Activated naive CD4-positive, alpha-beta T cell treated with anti-CD3 and anti-CD28 coated beads for 36 hours (primary cell): Measurements from ENCODE around the gene STRIP1. TPM values are rescaled to one million over a fixed set of nuclear protein-coding genes. Genes with fewer than 3 reads are reported as not detected.

Experiments
- CTCF ChIA-PET: fragments of 350-600 bp; sonication (Branson Sonifier 250); formaldehyde crosslinking; loops from one replicate; lab custom pipeline; 2021; ENCODE audit warnings: antibody characterized with exemption; lab: Charles Lee
- DNase-seq: peaks from one replicate; pipeline ENCODE4 v3.0.0-alpha.2; 2020
- H3K27ac Mint-ChIP-seq: one replicate; pipeline ENCODE4 v1.8.0; 2021; ENCODE audit warnings: mild to moderate bottlenecking, mixed read lengths
- H3K27me3 Mint-ChIP-seq: one replicate; pipeline ENCODE4 v1.8.0; 2021; ENCODE audit warnings: low read depth, mixed read lengths
- H3K36me3 Mint-ChIP-seq: one replicate; pipeline ENCODE4 v1.8.0; 2021; ENCODE audit warnings: low read depth, mixed read lengths
- H3K4me1 Mint-ChIP-seq: one replicate; pipeline ENCODE4 v1.8.0; 2021; ENCODE audit warnings: low read depth, mixed read lengths
- H3K4me3 Mint-ChIP-seq: one replicate; pipeline ENCODE4 v1.8.0; 2021; ENCODE audit warnings: mild to moderate bottlenecking, moderate library complexity, mixed read lengths
- H3K9me3 Mint-ChIP-seq: one replicate; pipeline ENCODE4 v1.8.0; 2021; ENCODE audit warnings: mixed read lengths
- intact Hi-C: fragments of 100-400 bp; cut with micrococcal nuclease; formaldehyde crosslinking; loops from one replicate; pipeline ENCODE4 v1.15.1; 2023
- total RNA-seq, 2 experiments: library from RNA; stranded (reverse); gene quantifications; one replicate each; pipeline ENCODE4 v1.2.3, GENCODE V29; 2021

Gene STRIP1
- total RNA-seq, 2 experiments from 2014 or later: 20.7 to 22.8 TPM

- Mint-ChIP-seq H3K4me1 (peaks cover 24% of the 10 kb centered on the region), H3K27me3 (no peaks in the 10 kb centered on the region), H3K4me3 (no peak overlapping the region), H3K9me3 (no peaks in the 10 kb centered on the region), H3K36me3 (peaks cover 17% of the 10 kb centered on the region), H3K27ac (no peak overlapping the region)
- CTCF ChIA-PET: interaction anchor here (1.1 to 3.8 kb wide), 5 partner anchors 10 to 66 kb away, joined by 3 to 21 read pairs (median 4); no protein-coding TSS in a partner anchor
- no peak for DNase-seq
- intact Hi-C loops: no loop called here
These were observed 5.2 kb downstream of the STRIP1 start for GRCh38 chr1:110039641-110040040.

GRCh38 chr1:110040548-110040947 lies 6.1 kb downstream of the STRIP1 start:
- H3K36me3 Mint-ChIP-seq: peaks cover 19% of the 10 kb centered on the region
- no peak overlapping the region for H3K27ac Mint-ChIP-seq

GRCh38 chr1:110043016-110043415 lies 8.6 kb downstream of the STRIP1 start:
- intact Hi-C loops: no loop called here
- H3K9me3 Mint-ChIP-seq: no peaks in the 10 kb centered on the region
- CTCF ChIA-PET: interaction anchor here (1.2 to 3.8 kb wide), 6 partner anchors 10 to 63 kb away, joined by 3 to 21 read pairs (median 8); no protein-coding TSS in a partner anchor
- H3K4me3 Mint-ChIP-seq: no peak overlapping the region
- peaks cover 32% of the 10 kb centered on the region for H3K36me3 Mint-ChIP-seq
- DNase-seq: no peak
- H3K4me1 Mint-ChIP-seq: peaks cover 5% of the 10 kb centered on the region
- H3K27ac Mint-ChIP-seq: no peak overlapping the region
- no peaks in the 10 kb centered on the region for H3K27me3 Mint-ChIP-seq

More at GRCh38 chr1:110040548-110040947, 6.1 kb downstream of the STRIP1 start:
- CTCF ChIA-PET: interaction anchor here (1.0 to 3.8 kb wide), 4 partner anchors 10 to 64 kb away, joined by 3 to 21 read pairs (median 10); no protein-coding TSS in a partner anchor
- intact Hi-C loops: no loop called here
- Mint-ChIP-seq H3K9me3 (no peaks in the 10 kb centered on the region), H3K27me3 (no peaks in the 10 kb centered on the region), H3K4me1 (peaks cover 19% of the 10 kb centered on the region), H3K4me3 (no peak overlapping the region)
- DNase-seq: peak; percentile 14

GRCh38 chr1:110047463-110047862 lies 13.0 kb downstream of the STRIP1 start:
- Mint-ChIP-seq H3K9me3 (no peaks in the 10 kb centered on the region), H3K27ac (no peak overlapping the region), H3K4me3 (no peak overlapping the region), H3K36me3 (peaks cover 33% of the 10 kb centered on the region), H3K27me3 (no peaks in the 10 kb centered on the region), H3K4me1 (no peaks in the 10 kb centered on the region)
- CTCF ChIA-PET: interaction anchor here (0.9 to 2.2 kb wide), 4 partner anchors 13 to 58 kb away, joined by 3 to 9 read pairs (median 6); no protein-coding TSS in a partner anchor
- DNase-seq: no peak
- intact Hi-C loops: no loop called here

- DNase-seq: no peak
- CTCF ChIA-PET: interaction anchor here (0.6 to 2.2 kb wide), 5 partner anchors 12 to 391 kb away, joined by 3 to 9 read pairs (median 5); no protein-coding TSS in a partner anchor
- Mint-ChIP-seq H3K36me3 (peaks cover 38% of the 10 kb centered on the region), H3K27ac (no peak overlapping the region), H3K27me3 (no peaks in the 10 kb centered on the region), H3K4me3 (no peak overlapping the region), H3K9me3 (no peaks in the 10 kb centered on the region), H3K4me1 (no peaks in the 10 kb centered on the region)
- intact Hi-C loops: no loop called here
These were observed 13.8 kb downstream of the STRIP1 start for GRCh38 chr1:110048240-110048639.

GRCh38 chr1:110048923-110049601 lies 14.6 kb downstream of the STRIP1 start:
- peaks cover 42% of the 10 kb centered on the region for H3K36me3 Mint-ChIP-seq
- H3K4me3 Mint-ChIP-seq: no peak overlapping the region
- DNase-seq: no peak
- no peak overlapping the region for H3K27ac Mint-ChIP-seq
- CTCF ChIA-PET: interaction anchor here (0.6 to 6.3 kb wide), 6 partner anchors 11 to 446 kb away, joined by 3 to 103 read pairs (median 4); no protein-coding TSS in a partner anchor
- H3K27me3 Mint-ChIP-seq: no peaks in the 10 kb centered on the region
- H3K4me1 Mint-ChIP-seq: no peaks in the 10 kb centered on the region
- no peaks in the 10 kb centered on the region for H3K9me3 Mint-ChIP-seq
- intact Hi-C loops: no loop called here

- Mint-ChIP-seq H3K9me3 (no peaks in the 10 kb centered on the region), H3K36me3 (peaks cover 44% of the 10 kb centered on the region), H3K27ac (no peak overlapping the region), H3K4me1 (no peaks in the 10 kb centered on the region), H3K4me3 (no peak overlapping the region), H3K27me3 (no peaks in the 10 kb centered on the region)
- DNase-seq: no peak
- intact Hi-C loops: no loop called here
- CTCF ChIA-PET: interaction anchor here (0.6 to 6.3 kb wide), 10 partner anchors 9 to 446 kb away, joined by 3 to 103 read pairs (median 3); partner anchors contain the start of genes ALX3 and STRIP1
These were observed 15.6 kb downstream of the STRIP1 start for GRCh38 chr1:110049801-110050601.

GRCh38 chr1:110050602-110051261 lies 16.3 kb downstream of the STRIP1 start:
- no peak for DNase-seq
- Mint-ChIP-seq H3K4me1 (no peaks in the 10 kb centered on the region), H3K4me3 (no peak overlapping the region), H3K27ac (no peak overlapping the region), H3K9me3 (no peaks in the 10 kb centered on the region), H3K27me3 (no peaks in the 10 kb centered on the region), H3K36me3 (peaks cover 45% of the 10 kb centered on the region)
- intact Hi-C loops: no loop called here
- CTCF ChIA-PET: interaction anchor here (0.6 to 6.3 kb wide), 9 partner anchors 9 to 446 kb away, joined by 3 to 103 read pairs (median 6); partner anchors contain the start of genes ALX3 and STRIP1

GRCh38 chr1:110051262-110051648 lies 16.8 kb downstream of the STRIP1 start:
- no peaks in the 10 kb centered on the region for H3K9me3 Mint-ChIP-seq
- CTCF ChIA-PET: interaction anchor here (0.8 to 6.3 kb wide), 9 partner anchors 10 to 54 kb away, joined by 3 to 103 read pairs (median 14); partner anchors contain the start of genes ALX3 and STRIP1
- no peak overlapping the region for H3K4me3 Mint-ChIP-seq
- no peaks in the 10 kb centered on the region for H3K4me1 Mint-ChIP-seq
- no peaks in the 10 kb centered on the region for H3K27me3 Mint-ChIP-seq
- DNase-seq: no peak
- peaks cover 44% of the 10 kb centered on the region for H3K36me3 Mint-ChIP-seq
- intact Hi-C loops: no loop called here
- H3K27ac Mint-ChIP-seq: no peak overlapping the region

GRCh38 chr1:110053552-110054428 lies 19.4 kb downstream of the STRIP1 start:
- H3K36me3 Mint-ChIP-seq: peaks cover 29% of the 10 kb centered on the region
- H3K4me1 Mint-ChIP-seq: no peaks in the 10 kb centered on the region
- DNase-seq: peak; percentile 81
- no peaks in the 10 kb centered on the region for H3K27me3 Mint-ChIP-seq
- no peak overlapping the region for H3K4me3 Mint-ChIP-seq
- no peak overlapping the region for H3K27ac Mint-ChIP-seq
- H3K9me3 Mint-ChIP-seq: no peaks in the 10 kb centered on the region
- intact Hi-C loops: loop anchor here (1.0 kb wide), 1 partner anchor 53 kb away; no protein-coding TSS in a partner anchor
- CTCF ChIA-PET: interaction anchor here (0.6 to 6.3 kb wide), 26 partner anchors 8 to 1260 kb away, joined by 3 to 103 read pairs (median 6); partner anchors contain the start of gene STRIP1
